ENCODE data around the gene CDK3.

- TF ChIP-seq CTCF (IDR thresholded peaks at IDR 0.05) (no peak), POLR2A (IDR thresholded peaks at IDR 0.05) (no peak), POLR2AphosphoS5 (IDR thresholded peaks at IDR 0.05) (no peak)
These were observed 34.0 kb downstream of the CDK3 start for GRCh38 chr17:76034428-76035350.
